H9 (cell line): ENCODE measurements around the gene MUC5AC. TPM values are rescaled to one million over a fixed set of nuclear protein-coding genes. Genes with fewer than 3 reads are reported as not detected.
"Not testable (repeated sequence)": the region's sequence is repeated elsewhere in the genome, so short reads cannot be mapped to it uniquely, and the experiment has no call there.

Experiments
- DNase-seq: peaks from one replicate; pipeline ENCODE4 v3.0.0-alpha.2; 2017
- H2AFZ ChIP-seq: one replicate; pipeline ENCODE4 v1.6.1; 2013; ENCODE audit warnings: mild to moderate bottlenecking, low read length, control low read depth, moderate library complexity
- H2AK5ac ChIP-seq: 2 replicates; pipeline ENCODE4 v1.6.1; 2013; ENCODE audit warnings: low read length, control low read depth, mixed read lengths; ENCODE audit not compliant: insufficient read length
- H2BK120ac ChIP-seq: one replicate; pipeline ENCODE4 v1.6.1; 2013; ENCODE audit warnings: low read depth, mild to moderate bottlenecking, low read length, control low read depth, inconsistent platforms; ENCODE audit not compliant: poor library complexity, severe bottlenecking
- H2BK12ac ChIP-seq: 2 replicates; pipeline ENCODE4 v1.6.1; 2013; ENCODE audit warnings: low read length, control low read depth, mixed read lengths, low read depth; ENCODE audit not compliant: insufficient read length
- H2BK15ac ChIP-seq: 2 replicates; pipeline ENCODE4 v1.6.1; 2013; ENCODE audit warnings: low read depth, low read length, control low read depth
- H2BK20ac ChIP-seq: one replicate; pipeline ENCODE4 v1.6.1; 2013; ENCODE audit warnings: low read depth, mild to moderate bottlenecking, low read length, control low read depth, inconsistent platforms; ENCODE audit not compliant: poor library complexity, severe bottlenecking
- H2BK5ac ChIP-seq: 2 replicates; pipeline ENCODE4 v1.6.1; 2013; ENCODE audit warnings: low read length, control low read depth, mixed read lengths; ENCODE audit not compliant: insufficient read length
- H3K14ac ChIP-seq: 2 replicates; pipeline ENCODE4 v1.6.1; 2013; ENCODE audit warnings: low read length, control low read depth; ENCODE audit not compliant: insufficient read depth
- H3K18ac ChIP-seq: 2 replicates; pipeline ENCODE4 v1.6.1; 2013; ENCODE audit warnings: low read depth, mild to moderate bottlenecking, mixed read lengths, low read length, control low read depth; ENCODE audit not compliant: insufficient read length
- H3K23ac ChIP-seq: 2 replicates; pipeline ENCODE4 v1.6.1; 2013; ENCODE audit warnings: low read length, control low read depth, mixed read lengths, low read depth; ENCODE audit not compliant: insufficient read length
- H3K23me2 ChIP-seq: 2 replicates; pipeline ENCODE4 v1.6.1; 2013; ENCODE audit warnings: low read depth, mild to moderate bottlenecking, mixed read lengths, low read length, control low read depth; ENCODE audit not compliant: insufficient read length, poor library complexity, severe bottlenecking
- H3K27ac ChIP-seq: 2 replicates; pipeline ENCODE4 v1.5.1; 2013; ENCODE audit warnings: low read length, control low read depth, mixed read lengths, low read depth; ENCODE audit not compliant: insufficient read length
- H3K27me3 ChIP-seq: 2 replicates; pipeline ENCODE4 v1.6.1; 2013; ENCODE audit warnings: low read length, control low read depth, inconsistent platforms; ENCODE audit not compliant: insufficient read depth
- H3K4ac ChIP-seq: 2 replicates; pipeline ENCODE4 v1.6.1; 2013; ENCODE audit warnings: low read depth, mild to moderate bottlenecking, control low read depth, inconsistent platforms, low read length, moderate library complexity
- H3K4me1 ChIP-seq: 2 replicates; pipeline ENCODE4 v1.6.1; 2013; ENCODE audit warnings: low read length, control low read depth, inconsistent platforms; ENCODE audit not compliant: insufficient read depth
- H3K4me2 ChIP-seq: 2 replicates; pipeline ENCODE4 v1.6.1; 2013; ENCODE audit warnings: low read length, control low read depth, mixed read lengths; ENCODE audit not compliant: insufficient read length, insufficient read depth
- H3K56ac ChIP-seq: 2 replicates; pipeline ENCODE4 v1.6.1; 2013; ENCODE audit warnings: low read depth, mild to moderate bottlenecking, mixed read lengths, low read length, control low read depth; ENCODE audit not compliant: insufficient read length
- H3K79me1 ChIP-seq: 2 replicates; pipeline ENCODE4 v1.6.1; 2013; ENCODE audit warnings: low read depth, mild to moderate bottlenecking, moderate library complexity, low read length, control low read depth, inconsistent platforms; ENCODE audit not compliant: insufficient read depth, poor library complexity, severe bottlenecking
- H3K79me2 ChIP-seq: 2 replicates; pipeline ENCODE4 v1.6.1; 2013; ENCODE audit warnings: low read length, control low read depth, inconsistent platforms; ENCODE audit not compliant: insufficient read depth
- H3K9ac ChIP-seq: 2 replicates; pipeline ENCODE4 v1.6.1; 2013; ENCODE audit warnings: low read length, control low read depth, mixed read lengths; ENCODE audit not compliant: insufficient read length; ENCODE audit errors: extremely low read depth
- H3K9me3 ChIP-seq: one replicate; pipeline ENCODE4 v1.6.1; 2013; ENCODE audit warnings: low read depth, low read length, inconsistent platforms; ENCODE audit not compliant: control insufficient read depth
- H3T11ph ChIP-seq: one replicate; pipeline ENCODE4 v1.6.1; 2013; ENCODE audit warnings: mild to moderate bottlenecking, low read length, control low read depth, inconsistent platforms
- H4K20me1 ChIP-seq: one replicate; pipeline ENCODE4 v1.6.1; 2013; ENCODE audit not compliant: control insufficient read depth, insufficient read length, insufficient read depth
- H4K5ac ChIP-seq: 2 replicates; pipeline ENCODE4 v1.6.1; 2013; ENCODE audit warnings: low read depth, mild to moderate bottlenecking, mixed read lengths, low read length, control low read depth; ENCODE audit not compliant: insufficient read length
- H4K8ac ChIP-seq: replicated peaks from 2 replicates; pipeline ENCODE4 v1.6.1; 2013; ENCODE audit warnings: low read length, control low read depth, mixed read lengths, low read depth; ENCODE audit not compliant: insufficient read length
- H4K91ac ChIP-seq: 2 replicates; pipeline ENCODE4 v1.6.1; 2013; ENCODE audit warnings: low read depth, mild to moderate bottlenecking, moderate library complexity, mixed read lengths, low read length, control low read depth; ENCODE audit not compliant: insufficient read length
- H3K27ac Mint-ChIP-seq, 3 experiments: 2 replicates in 2 of 3; 3 replicates in 1 of 3; pipeline ENCODE4 v1.8.0; 2020 to 2021; ENCODE audit warnings: mixed read lengths in 3 of 3, mild to moderate bottlenecking in 1 of 3, moderate library complexity in 1 of 3
- H3K27me3 Mint-ChIP-seq: 2 replicates; pipeline ENCODE4 v1.8.0; 2021; ENCODE audit warnings: low read depth, mild to moderate bottlenecking, moderate library complexity, mixed read lengths
- H3K36me3 Mint-ChIP-seq, 3 experiments: 2 replicates in 2 of 3; 3 replicates in 1 of 3; pipeline ENCODE4 v1.8.0; 2020 to 2021; ENCODE audit warnings: low read depth in 3 of 3, mixed read lengths in 3 of 3; ENCODE audit not compliant: insufficient read depth in 1 of 3
- H3K4me1 Mint-ChIP-seq, 2 experiments: 2 replicates each; pipeline ENCODE4 v1.8.0; 2020; ENCODE audit warnings: mixed read lengths in 2 of 2
- H3K4me3 Mint-ChIP-seq, 2 experiments: 2 replicates in 1 of 2; 3 replicates in 1 of 2; pipeline ENCODE4 v1.8.0; 2020 to 2021; ENCODE audit warnings: mild to moderate bottlenecking in 2 of 2, mixed read lengths in 2 of 2, moderate library complexity in 1 of 2
- H3K9me3 Mint-ChIP-seq, 2 experiments: 2 replicates in 1 of 2; 3 replicates in 1 of 2; pipeline ENCODE4 v1.8.0; 2020; ENCODE audit warnings: mild to moderate bottlenecking in 2 of 2, mixed read lengths in 2 of 2, moderate library complexity in 1 of 2
- WGBS: extraction: QIAGEN DNeasy Blood & Tissue Kit; methylation state at CpG from one replicate; pipeline ENCODE4 v1.1.7; 2013; ENCODE audit warnings: missing lambda C conversion rate, low lambda C conversion rate, mixed read lengths; ENCODE audit not compliant: insufficient read length; ENCODE audit errors: extremely low coverage; 5-methylcytosine and 5-hydroxymethylcytosine counted together
- total RNA-seq: library from RNA; stranded (reverse); gene quantifications from 2 replicates; pipeline ENCODE4 v1.2.1, GENCODE V29; 2021

The MUC5AC gene
- total RNA-seq, 1 experiment from 2014 or later: not detected

DNA sequence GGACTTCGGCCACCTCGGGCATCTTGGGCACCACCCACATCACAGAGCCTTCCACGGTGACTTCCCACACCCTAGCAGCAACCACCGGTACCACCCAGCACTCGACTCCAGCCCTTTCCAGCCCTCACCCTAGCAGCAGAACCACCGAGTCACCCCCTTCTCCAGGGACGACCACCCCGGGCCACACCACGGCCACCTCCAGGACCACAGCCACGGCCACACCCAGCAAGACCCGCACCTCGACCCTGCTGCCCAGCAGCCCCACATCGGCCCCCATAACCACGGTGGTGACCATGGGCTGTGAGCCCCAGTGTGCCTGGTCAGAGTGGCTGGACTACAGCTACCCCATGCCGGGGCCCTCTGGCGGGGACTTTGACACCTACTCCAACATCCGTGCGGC is 85.8 kb downstream of the MUC5AC start:
- H3T11ph ChIP-seq, H2BK120ac ChIP-seq, H2BK20ac ChIP-seq, H3K4ac ChIP-seq, H4K91ac ChIP-seq, H4K20me1 ChIP-seq, H3K9ac ChIP-seq, H2AFZ ChIP-seq, H3K79me2 ChIP-seq, H4K8ac ChIP-seq, H3K56ac ChIP-seq, H3K4me2 ChIP-seq, H2BK5ac ChIP-seq, H3K23ac ChIP-seq, H4K5ac ChIP-seq, DNase-seq, H3K18ac ChIP-seq, H3K79me1 ChIP-seq, H3K4me1 ChIP-seq, H2BK15ac ChIP-seq, H3K4me3 Mint-ChIP-seq, H3K23me2 ChIP-seq, H2AK5ac ChIP-seq, H3K27ac ChIP-seq, H2BK12ac ChIP-seq, H3K4me1 Mint-ChIP-seq, H3K27ac Mint-ChIP-seq, H3K27me3 ChIP-seq, H3K14ac ChIP-seq, H3K9me3 ChIP-seq: not testable (repeated sequence)
- H3K36me3 Mint-ChIP-seq: peaks cover 4 to 19% (median 9%) of the 10 kb centered on the region in 3 experiments; a peak in 6 of 7 replicates
- H3K27me3 Mint-ChIP-seq: peaks cover 15% of the 10 kb centered on the region
- no CpG with 5 or more reads among the region's 18 CpGs for WGBS
- peaks cover 45 to 51% of the 10 kb centered on the region in 2 experiments for H3K9me3 Mint-ChIP-seq

DNA sequence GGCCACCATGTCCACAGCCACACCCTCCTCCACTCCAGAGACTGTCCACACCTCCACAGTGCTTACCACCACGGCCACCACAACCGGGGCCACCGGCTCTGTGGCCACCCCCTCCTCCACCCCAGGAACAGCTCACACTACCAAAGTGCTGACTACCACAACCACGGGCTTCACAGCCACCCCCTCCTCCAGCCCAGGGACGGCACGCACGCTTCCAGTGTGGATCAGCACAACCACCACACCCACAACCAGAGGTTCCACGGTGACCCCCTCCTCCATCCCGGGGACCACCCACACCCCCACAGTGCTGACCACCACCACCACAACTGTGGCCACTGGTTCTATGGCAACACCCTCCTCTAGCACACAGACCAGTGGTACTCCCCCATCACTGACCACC is 86.8 kb downstream of the MUC5AC start:
- H4K8ac ChIP-seq, H3K4me1 ChIP-seq, H2BK15ac ChIP-seq, H3K4me3 Mint-ChIP-seq, H4K20me1 ChIP-seq, H3K27ac Mint-ChIP-seq, H3K27me3 ChIP-seq, H3T11ph ChIP-seq, H2AFZ ChIP-seq, H3K4ac ChIP-seq, H3K9ac ChIP-seq, H3K4me2 ChIP-seq, H2BK12ac ChIP-seq, H3K18ac ChIP-seq, H3K9me3 ChIP-seq, H3K14ac ChIP-seq, H3K27ac ChIP-seq, H4K91ac ChIP-seq, DNase-seq, H3K79me2 ChIP-seq, H3K23ac ChIP-seq, H3K79me1 ChIP-seq, H3K23me2 ChIP-seq, H2AK5ac ChIP-seq, H2BK5ac ChIP-seq, H2BK120ac ChIP-seq, H3K56ac ChIP-seq, H3K4me1 Mint-ChIP-seq, H4K5ac ChIP-seq, H2BK20ac ChIP-seq: not testable (repeated sequence)
- peaks cover 48 to 54% of the 10 kb centered on the region in 2 experiments for H3K9me3 Mint-ChIP-seq
- H3K27me3 Mint-ChIP-seq: peaks cover 15% of the 10 kb centered on the region
- no CpG with 5 or more reads among the region's 9 CpGs for WGBS
- H3K36me3 Mint-ChIP-seq: peaks cover 4 to 19% (median 10%) of the 10 kb centered on the region in 3 experiments; a peak in 6 of 7 replicates
